ENCODE results near the gene RAVER1. TPM values are rescaled to one million over a fixed set of nuclear protein-coding genes. Genes with fewer than 3 reads are reported as not detected.

RAVER1 gene
- total RNA-seq, 1 donor from 2014 or later = 76.7 TPM

DNA sequence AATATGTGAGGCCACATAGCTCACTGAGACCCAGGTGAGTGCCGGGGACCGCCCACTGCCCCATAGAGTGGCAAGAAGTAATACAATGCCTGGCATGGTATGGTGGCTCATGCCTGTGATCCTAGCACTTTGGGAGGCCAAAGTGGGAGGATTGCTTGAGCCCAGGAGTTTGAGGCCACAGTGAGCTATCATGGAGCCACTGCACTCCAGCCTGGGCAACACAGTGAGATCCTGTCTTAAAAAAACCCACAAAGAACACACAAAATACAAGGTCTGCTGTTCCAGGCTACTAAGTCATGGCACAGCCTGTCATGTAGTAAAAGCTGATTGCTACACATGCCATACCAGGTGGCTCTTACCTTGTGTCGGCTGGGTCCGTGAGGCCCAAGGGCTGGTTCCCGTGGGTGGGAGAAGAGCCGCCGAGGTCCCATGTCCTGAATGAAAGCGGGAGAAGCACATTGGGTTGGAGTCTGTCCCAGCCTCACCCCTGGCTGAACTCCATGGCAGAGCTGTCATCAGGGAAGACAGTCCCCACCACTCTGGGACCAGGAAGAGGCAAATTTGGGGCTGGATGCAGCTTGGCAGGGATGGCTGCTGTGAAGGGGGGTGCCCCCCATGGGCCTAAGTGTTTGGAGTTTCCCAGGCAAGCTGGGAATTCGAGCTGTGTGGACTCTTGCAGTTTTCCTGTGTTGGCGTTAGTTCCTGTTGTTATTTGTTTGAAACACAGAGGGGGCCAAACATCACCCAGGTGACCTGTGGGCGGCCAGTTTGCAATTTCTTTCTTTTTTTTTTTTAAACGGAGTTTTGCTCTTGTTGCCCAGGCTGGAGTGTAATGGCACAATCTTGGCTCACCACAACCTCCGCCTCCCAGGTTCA, 14.3 kb downstream of the RAVER1 start:
- intact Hi-C loops (cut with micrococcal nuclease) = loop anchor here (5.0 kb wide), 1 partner anchor 63 kb away; the partner anchor contains the start of gene TYK2

DNA sequence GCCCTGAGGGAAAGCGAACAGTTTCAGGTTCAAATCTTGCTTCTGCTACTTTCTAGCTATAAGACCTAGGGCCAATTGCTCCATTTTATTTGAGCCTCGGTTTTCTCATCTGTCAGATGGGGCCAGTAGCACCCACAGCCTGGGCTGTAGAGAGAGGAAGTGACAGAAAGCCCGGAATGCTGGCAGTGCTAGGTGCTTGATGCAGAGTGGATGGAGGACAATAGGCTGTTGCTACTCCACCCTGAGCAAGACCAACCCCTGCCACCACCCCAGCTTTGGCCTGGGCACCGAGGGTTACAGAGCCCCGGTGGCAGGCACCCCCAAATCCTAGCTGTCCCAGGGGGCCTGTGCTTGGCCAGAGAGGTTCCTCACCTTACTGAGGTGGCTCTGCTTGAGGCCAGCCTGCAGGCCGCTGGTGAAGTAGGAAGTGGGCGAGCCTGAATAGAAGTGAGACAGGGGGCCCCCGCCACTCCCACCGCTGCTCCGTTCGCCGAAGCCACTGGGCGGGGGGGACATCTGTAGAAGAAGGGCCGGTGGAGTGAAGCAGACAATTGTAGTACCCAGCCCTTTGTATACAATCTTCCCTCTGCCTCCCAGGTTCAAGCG, 15.4 kb downstream of the RAVER1 start:
- intact Hi-C loops (cut with micrococcal nuclease) = loop anchor here (2.0 to 5.0 kb wide), 2 partner anchors 23 to 64 kb away; partner anchors contain the start of gene TYK2

DNA sequence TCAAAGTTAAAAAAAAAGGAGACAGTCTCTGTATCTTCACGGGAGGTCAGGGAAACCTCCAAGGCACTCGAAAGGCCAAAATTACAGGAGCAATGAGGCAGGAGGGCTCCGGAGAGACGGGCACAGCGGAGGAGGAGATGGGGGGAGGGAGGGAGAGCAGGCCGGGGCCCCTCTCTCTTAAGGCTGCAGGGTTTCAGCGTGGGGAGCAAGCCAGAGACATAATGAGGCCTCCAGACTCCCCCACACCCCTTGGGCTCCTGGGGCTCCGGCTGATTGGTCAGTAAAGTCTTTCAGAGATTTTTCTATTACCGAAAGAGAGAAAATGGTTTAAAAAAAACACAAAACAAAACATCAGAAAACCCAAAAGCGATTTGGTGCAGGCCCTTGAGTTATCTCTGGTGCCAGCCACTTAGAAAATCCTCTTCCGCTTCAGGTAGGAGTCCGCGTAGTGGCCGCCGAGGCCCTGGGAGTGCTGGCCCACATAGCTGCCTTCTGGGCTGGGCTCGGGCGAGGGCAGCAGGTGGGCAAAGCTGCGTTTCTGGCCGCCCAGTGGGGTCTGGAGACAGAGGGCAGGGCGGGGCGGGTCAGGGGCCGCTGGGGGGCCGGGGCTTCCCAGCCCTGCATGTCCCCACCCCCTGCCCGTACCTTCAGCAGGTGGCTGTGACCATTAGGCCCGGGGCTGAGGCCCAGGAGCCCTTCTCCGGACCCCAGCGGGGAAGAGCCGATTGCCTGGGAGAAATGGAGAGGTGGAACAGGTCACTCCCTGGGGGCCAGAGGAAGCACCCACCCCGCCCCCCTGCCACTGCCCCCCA, 16.1 kb downstream of the RAVER1 start:
- intact Hi-C loops (cut with micrococcal nuclease) = loop anchor here (2.0 to 5.0 kb wide), 2 partner anchors 22 to 65 kb away; partner anchors contain the start of gene TYK2

DNA sequence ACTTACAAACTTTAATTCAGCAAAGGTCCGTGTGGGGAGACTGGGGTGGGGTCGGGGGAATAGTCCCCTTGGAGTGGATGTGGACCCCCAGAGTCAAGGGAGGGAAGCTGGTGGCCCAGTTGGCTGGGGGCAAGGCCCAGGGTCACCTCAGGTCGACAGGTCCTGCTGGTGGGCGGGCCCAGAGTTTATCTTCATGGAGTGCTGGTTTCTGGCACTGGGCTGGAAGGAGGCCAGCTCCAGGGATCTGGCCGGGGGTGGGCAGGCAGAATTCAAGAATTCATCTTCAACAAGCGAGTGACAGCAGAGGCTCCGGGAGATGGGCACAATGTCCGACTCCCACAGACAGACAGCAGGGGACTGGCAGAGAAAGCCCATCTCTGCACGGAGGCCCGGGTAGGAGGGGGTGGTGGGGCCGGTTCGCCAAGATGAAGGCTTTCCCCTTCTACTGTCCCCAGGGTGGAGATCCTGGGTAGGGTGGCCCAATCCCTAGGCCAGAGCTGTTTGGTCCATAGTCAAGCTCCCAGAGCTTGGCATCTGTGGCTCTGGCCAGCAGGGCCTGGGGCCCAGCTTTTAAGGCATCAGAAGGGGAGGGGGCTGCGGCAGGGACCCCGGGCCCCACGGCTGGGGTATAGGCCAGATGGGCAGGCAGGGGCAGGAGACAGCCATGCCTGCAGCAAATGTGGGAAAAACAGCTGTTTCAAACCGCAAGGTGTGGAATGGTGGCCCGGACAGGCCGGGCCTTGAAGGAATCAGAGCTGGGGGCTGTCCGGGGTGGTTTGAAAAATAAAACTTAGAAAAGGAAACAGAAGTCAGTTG, 16.9 kb downstream of the RAVER1 start:
- intact Hi-C loops (cut with micrococcal nuclease) = loop anchor here (1.0 to 5.0 kb wide), 4 partner anchors 17 to 66 kb away; partner anchors contain the start of genes ICAM1, RAVER1 and TYK2

DNA sequence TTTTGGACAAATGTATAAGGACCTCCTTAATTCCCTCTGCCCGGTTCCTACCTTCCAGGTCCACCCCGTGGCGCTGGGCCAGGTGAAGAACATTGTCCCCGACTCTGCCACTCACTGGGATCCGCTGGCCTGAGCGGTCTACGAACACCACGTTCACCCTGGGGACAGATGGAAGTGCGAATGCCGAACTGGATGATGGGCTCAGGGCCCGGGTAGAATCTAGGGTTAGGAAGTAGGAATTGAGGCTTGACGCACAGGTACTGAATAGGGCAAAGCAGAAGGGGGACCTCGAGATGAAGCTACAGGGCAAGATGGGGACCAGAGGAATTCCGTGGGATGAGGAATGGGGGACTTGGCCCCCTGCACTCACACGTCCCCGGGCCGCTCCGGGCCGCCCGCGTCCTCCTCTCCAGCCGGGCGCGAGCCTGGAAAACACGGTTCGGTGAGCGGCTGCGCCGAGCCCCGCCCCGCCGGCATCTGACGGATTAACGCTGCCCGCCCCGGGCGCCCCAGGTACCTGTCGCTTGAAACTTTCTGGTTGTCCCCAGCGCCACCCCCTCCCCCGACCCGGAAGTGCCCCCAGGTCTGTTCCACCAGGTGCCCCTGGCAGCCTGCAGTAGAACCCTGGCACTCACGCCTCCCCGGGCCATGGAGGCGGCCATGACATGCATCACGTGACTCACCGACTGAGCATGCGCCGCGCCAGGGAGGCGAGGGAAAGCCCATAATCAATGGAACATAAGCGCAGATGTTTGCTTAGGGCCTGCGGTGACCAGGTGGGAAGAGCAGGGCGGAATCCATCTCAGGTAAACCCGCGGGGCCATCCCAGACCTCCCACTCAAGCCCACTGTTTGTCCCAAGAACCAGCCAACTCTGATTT, 17.8 kb downstream of the RAVER1 start, which contains the start of gene FDX2:
FDX2 (minus strand) TSS at position 681 of the 880 bp plus-strand sequence; CDS start at position 662, 19 bp downstream.
- intact Hi-C loops (cut with micrococcal nuclease) = loop anchor here (1.0 to 5.0 kb wide), 4 partner anchors 18 to 67 kb away; partner anchors contain the start of genes ICAM1, RAVER1 and TYK2

DNA sequence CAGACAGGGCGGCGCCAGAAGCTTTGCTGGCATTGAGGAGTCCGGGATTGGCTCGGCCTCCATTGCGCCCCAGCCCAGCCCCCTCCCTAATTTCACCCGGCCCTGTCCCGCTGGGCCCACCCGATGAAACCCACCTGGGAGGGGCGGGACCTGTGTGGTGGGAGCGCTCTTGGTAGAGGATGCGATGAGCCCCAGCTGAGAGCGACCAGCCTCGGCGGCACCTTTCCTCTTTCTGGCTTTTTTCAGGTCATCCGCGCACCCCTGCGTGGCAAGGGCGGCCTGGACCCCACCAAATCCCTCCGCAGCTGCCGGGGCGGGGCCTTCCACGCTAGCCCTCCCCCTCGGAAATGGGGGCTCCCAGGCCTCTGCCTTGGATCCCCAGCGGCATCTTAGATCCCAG, 23.9 kb downstream of the RAVER1 start, which contains the start of gene ZGLP1:
ZGLP1 (minus strand) TSS at position 393 of the 400 bp plus-strand sequence.
- intact Hi-C loops (cut with micrococcal nuclease) = no loop called here

DNA sequence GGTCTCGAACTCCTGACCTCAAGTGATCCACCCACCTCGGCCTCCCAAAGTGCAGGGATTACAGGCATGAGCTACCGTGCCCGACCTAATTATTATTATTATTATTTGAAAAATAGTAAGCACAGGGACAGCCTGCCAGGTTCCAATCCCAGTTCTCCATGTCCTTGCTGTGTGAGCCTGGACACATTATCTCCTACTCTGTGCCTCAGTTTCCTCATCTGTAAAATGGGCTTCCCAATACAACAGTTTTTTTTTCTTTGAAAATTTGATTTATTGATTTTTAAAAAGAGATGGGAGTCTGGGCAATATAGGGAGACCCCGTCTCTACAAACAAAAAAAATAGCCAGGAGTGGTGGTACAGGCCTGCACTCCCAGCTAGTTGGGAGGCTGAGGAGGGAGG, 27.0 kb downstream of the RAVER1 start:
- intact Hi-C loops (cut with micrococcal nuclease) = no loop called here

DNA sequence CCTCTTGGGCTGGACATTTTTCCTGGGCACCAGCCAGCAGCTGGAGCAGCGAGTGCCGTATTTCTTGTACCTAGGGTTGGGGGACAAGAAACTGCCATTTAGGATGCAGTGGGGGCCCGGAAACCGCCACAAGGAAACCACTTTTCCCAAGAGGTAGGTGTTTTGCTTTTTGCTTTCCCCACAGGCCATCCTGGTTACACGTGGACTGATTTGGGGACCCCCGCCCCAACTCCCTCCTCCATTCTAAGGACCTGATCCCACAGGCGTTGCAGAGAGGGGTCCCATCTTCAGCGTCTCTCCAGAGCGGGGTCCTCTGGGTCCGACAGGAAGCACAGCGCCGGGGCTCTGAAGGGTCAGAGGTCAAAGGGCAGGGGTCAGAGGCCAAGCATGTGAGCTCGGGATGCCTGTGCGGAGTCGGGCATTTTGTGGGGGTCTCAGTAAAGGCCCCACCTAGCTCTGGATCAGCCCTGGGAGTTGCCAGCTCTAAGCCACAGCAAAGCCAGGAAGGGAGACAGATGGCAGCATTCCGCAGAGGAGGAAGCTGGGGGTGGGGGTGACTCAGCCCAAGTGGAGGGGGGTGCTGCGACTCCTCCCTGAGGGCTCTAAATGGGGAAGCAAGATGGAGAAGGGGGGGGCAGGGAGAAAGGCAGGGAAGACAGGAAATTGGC, 28.1 kb downstream of the RAVER1 start:
- intact Hi-C loops (cut with micrococcal nuclease) = no loop called here

DNA sequence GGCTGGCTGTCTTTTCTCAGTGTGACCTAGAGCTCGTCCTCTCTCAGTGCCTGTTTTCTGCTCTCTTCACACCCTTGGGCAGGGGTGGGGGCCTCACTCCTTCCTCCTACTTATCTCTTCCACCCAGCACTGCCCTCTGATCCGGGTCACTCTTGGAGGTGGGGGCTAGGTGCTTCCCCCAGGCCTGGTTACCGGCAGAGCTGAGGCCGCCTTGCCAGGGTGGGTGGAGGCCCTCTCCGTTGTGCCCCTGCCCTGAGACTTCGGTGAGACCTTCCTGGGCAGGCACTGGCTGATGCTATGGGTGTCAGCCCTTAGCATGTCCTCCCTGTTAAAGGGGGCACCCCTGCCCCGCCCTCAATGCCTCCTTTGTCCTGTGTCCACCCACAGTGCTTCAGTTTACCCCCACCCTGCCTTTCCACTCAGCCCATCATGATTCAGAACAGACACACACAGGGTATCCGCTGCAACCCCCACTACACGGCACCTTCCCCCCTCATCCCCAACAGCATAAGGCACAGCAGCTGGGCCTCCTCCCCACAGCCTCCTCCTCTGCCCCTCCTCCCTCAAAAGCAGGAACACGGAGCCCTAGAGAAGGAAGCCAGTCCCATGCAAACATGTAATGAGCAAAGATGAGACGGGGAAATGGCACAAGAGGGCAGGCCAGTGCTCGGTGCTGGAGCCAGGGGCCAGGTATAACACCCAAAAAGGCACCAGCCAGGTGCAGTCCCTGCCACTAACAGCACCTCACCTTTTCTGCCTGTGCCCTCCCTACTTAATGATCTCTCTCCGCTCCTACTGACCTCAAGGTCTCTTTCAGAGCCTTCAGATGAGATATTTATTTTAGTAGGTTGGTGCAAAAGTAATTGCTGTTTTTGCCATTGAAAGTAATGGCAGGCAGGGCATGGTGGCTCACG, 33.5 kb downstream of the RAVER1 start:
- intact Hi-C loops (cut with micrococcal nuclease) = no loop called here

DNA sequence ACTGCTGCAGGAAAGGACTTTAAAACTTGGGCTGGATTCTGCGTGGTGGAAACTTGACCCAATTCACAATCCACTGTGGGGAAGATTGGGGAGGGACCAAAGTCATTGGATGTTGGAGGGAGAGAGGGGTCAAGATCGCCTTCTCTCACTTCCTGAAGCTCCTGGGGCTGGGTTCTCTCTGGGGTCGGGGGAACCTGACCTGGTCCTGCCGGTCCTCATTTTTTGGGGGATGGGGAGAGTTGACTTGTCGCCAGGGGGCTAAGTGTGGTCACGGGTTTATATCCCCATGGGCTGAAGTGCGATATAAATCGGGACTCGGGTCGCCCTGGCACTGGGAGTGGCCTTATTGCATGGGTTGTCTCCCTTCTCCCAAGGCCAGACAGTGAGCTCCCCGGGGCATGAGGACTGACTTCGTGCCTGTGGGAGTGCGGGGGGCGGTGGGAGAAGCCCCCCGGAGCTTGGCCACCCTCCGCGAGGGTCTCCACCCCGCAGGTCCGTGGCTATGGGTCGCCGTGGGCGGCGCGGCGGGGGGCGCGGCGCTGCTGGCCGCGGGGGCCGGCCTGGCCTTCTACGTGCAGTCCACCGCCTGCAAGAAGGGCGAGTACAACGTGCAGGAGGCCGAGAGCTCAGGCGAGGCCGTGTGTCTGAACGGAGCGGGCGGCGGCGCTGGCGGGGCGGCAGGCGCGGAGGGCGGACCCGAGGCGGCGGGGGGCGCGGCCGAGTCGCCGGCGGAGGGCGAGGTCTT, 37.3 kb downstream of the RAVER1 start:
- intact Hi-C loops (cut with micrococcal nuclease) = loop anchor here (1.0 to 2.0 kb wide), 3 partner anchors 10 to 37 kb away; partner anchors contain the start of genes FDX2, ICAM4 and RAVER1

DNA sequence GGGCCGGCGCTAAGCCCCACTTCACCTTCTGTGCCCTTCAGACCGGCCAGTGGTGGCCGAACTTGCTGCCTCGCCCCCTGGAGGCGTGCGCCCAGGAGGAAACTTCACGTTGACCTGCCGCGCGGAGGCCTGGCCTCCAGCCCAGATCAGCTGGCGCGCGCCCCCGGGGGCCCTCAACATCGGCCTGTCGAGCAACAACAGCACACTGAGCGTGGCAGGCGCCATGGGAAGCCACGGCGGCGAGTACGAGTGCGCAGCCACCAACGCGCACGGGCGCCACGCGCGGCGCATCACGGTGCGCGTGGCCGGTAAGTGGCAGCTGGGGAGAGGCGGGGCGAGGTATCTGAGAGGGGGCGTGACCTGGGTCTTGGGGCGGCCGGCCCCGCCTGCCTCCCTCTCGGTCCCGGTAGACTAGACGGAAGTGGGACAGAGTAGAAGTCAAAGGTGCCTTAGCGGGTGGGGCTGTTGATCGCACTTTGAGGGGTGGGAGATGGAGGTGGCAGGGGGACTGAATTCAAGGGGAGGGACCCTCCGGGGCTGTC, 38.0 kb downstream of the RAVER1 start:
- intact Hi-C loops (cut with micrococcal nuclease) = loop anchor here (1.0 to 2.0 kb wide), 3 partner anchors 9 to 38 kb away; partner anchors contain the start of genes FDX2, ICAM4 and RAVER1

DNA sequence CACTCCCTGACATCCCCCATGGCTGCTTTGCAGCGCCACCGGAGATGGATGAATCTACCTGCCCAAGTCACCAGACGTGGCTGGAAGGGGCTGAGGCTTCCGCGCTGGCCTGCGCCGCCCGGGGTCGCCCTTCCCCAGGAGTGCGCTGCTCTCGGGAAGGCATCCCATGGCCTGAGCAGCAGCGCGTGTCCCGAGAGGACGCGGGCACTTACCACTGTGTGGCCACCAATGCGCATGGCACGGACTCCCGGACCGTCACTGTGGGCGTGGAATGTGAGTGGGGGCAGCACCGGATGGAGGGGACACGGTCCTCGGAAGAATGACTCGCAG, 39.0 kb downstream of the RAVER1 start:
- intact Hi-C loops (cut with micrococcal nuclease) = loop anchor here (2.0 kb wide), 1 partner anchor 22 kb away; the partner anchor contains the start of gene FDX2

DNA sequence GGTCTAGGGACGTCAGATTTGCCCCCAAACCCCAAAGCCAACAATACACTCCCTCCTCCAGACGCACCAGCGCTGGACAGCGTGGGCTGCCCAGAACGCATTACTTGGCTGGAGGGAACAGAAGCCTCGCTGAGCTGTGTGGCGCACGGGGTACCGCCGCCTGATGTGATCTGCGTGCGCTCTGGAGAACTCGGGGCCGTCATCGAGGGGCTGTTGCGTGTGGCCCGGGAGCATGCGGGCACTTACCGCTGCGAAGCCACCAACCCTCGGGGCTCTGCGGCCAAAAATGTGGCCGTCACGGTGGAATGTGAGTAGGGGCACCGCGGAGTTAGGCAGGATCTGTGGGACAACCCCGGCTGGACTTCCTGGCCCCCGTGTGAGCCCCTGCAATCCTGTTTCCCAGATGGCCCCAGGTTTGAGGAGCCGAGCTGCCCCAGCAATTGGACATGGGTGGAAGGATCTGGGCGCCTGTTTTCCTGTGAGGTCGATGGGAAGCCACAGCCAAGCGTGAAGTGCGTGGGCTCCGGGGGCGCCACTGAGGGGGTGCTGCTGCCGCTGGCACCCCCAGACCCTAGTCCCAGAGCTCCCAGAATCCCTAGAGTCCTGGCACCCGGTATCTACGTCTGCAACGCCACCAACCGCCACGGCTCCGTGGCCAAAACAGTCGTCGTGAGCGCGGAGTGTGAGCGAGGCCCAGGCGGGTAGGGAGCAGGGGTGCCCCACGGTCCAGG, 39.5 kb downstream of the RAVER1 start:
- intact Hi-C loops (cut with micrococcal nuclease) = loop anchor here (2.0 kb wide), 1 partner anchor 23 kb away; the partner anchor contains the start of gene FDX2

DNA sequence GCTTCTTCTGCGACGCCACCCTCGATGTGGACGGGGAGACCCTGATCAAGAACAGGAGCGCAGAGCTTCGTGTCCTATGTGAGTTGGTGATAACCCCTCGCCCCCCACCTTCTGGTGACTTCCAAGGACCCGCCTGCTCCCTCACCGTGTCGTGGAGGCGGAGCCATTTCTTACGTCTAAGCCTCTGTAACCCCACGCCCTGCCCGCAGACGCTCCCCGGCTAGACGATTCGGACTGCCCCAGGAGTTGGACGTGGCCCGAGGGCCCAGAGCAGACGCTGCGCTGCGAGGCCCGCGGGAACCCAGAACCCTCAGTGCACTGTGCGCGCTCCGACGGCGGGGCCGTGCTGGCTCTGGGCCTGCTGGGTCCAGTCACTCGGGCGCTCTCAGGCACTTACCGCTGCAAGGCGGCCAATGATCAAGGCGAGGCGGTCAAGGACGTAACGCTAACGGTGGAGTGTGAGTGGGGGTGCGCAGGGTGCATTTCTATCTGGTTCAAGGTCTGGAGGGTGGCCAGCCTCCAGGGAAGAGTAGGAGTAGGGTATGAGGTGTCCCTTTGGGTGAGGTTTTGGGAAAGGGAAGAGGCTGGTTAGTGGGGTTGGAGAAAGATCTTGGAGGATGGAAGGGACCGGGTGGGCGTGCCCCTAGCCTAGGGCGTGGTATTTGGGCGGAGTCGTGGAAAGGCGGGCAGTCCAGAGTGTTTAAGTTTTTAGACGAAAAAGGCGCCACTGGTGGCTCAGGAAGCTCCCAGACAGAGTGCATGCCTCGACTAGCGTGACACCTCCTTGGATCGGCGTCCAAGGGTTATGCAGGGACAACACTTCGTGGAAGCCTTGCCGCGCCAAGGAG, 40.3 kb downstream of the RAVER1 start:
- intact Hi-C loops (cut with micrococcal nuclease) = no loop called here
